ENCODE data around the gene SLC7A9. TPM values are rescaled to one million over a fixed set of nuclear protein-coding genes. Genes with fewer than 3 reads are reported as not detected.

The SLC7A9 gene
- total RNA-seq, 1 donor = not detected

DNA sequence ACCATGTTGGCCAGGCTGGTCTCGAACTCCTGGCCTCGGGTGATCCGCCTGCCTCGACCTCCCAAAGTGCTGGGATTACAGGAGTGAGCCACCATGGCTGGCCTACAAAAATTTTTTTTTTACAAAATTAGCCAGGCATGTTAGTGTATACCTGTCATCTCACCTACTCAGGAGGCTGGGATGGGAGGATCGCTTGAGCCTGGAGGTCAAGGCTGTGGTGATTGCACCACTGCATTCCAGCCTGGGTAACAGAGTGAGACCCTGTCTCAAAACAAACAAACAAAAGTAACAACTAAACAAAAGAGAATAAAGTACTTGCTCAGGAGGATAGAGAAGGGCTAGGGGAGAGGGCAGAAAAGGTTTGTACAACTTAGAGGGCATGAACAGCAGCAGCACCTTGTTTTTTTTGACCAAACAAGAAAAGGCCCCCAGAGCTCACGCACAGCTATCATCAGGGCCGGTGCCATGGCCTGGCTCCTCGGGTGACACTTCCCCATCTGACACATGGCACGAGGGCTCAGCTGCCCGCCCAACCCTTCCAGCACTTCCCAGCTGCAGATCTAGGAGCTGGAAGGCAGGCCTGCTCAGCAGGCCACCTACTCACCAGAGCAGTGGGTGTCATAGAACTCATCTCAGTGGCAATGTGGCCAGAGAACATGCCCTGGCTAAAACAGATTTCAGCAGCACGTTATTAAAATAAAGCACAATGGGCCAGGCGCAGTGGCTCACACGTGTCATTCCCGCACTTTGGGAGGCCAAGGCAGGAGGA lies 8.6 kb upstream of the SLC7A9 start:
- DNase-seq (ENCODE audit: low read depth) = no peak
- TF ChIP-seq, protein P1, sequence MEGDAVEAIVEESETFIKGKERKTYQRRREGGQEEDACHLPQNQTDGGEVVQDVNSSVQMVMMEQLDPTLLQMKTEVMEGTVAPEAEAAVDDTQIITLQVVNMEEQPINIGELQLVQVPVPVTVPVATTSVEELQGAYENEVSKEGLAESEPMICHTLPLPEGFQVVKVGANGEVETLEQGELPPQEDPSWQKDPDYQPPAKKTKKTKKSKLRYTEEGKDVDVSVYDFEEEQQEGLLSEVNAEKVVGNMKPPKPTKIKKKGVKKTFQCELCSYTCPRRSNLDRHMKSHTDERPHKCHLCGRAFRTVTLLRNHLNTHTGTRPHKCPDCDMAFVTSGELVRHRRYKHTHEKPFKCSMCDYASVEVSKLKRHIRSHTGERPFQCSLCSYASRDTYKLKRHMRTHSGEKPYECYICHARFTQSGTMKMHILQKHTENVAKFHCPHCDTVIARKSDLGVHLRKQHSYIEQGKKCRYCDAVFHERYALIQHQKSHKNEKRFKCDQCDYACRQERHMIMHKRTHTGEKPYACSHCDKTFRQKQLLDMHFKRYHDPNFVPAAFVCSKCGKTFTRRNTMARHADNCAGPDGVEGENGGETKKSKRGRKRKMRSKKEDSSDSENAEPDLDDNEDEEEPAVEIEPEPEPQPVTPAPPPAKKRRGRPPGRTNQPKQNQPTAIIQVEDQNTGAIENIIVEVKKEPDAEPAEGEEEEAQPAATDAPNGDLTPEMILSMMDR (IDR thresholded peaks at IDR 0.05; ENCODE audit: insufficient read depth, low read length) = no peak
- H3K4me3 ChIP-seq (ENCODE audit: low read depth, low read length) = no peak overlapping the region

DNA sequence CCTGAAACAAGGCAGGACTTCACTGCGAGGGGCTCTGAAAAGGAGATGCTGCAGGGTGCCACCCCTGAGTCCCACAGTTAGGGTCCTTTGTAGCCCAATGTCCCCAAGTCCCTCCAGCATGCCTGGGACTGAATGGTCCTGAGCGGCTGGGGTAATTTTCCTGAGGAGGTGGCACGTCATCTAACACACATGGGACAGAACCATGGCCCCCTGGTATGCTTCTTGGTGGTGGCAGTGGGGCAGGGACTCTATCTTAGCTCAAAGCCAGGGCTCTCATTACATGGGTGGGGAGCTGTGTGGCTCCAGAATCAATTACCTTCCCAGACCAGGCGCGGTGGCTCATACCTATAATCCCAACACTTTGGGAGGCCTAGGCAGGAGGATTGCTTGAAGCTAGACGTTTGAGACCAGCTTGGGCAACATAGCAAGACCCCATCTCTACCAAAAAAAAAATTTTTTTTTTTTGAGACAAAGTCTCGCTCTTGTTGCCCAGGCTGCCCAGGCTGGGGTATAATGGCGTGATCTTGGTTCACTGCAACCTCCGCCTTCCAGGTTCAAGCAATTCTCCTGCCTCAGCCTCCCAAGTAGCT lies 7.9 kb upstream of the SLC7A9 start:
- no peak overlapping the region for H3K4me3 ChIP-seq (ENCODE audit: low read depth, low read length)
- TF ChIP-seq, protein P1 (IDR thresholded peaks at IDR 0.05; ENCODE audit: insufficient read depth, low read length) = no peak
- no peak for DNase-seq (ENCODE audit: low read depth)

DNA sequence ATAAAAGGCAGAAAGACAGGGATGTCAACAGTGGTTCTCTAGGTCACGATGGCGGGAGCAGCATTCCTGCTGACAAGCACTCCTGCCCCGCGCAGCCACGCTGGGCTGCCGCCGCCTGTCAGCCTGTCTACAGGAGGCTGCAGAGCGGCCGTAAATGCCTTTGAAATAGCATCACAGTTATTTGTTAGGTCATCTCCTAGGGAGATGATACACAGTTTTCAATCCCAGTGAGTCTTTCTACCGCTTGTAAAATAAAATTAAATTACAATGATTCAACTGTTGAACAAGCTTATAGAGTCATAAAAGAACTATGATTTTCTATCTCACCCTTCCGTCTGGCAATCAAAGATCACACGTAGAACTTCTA lies 7.3 kb upstream of the SLC7A9 start:
- no peak overlapping the region for H3K4me3 ChIP-seq (ENCODE audit: low read depth, low read length)
- no peak for DNase-seq (ENCODE audit: low read depth)
- TF ChIP-seq, protein P1 (IDR thresholded peaks at IDR 0.05; ENCODE audit: insufficient read depth, low read length) = no peak

DNA sequence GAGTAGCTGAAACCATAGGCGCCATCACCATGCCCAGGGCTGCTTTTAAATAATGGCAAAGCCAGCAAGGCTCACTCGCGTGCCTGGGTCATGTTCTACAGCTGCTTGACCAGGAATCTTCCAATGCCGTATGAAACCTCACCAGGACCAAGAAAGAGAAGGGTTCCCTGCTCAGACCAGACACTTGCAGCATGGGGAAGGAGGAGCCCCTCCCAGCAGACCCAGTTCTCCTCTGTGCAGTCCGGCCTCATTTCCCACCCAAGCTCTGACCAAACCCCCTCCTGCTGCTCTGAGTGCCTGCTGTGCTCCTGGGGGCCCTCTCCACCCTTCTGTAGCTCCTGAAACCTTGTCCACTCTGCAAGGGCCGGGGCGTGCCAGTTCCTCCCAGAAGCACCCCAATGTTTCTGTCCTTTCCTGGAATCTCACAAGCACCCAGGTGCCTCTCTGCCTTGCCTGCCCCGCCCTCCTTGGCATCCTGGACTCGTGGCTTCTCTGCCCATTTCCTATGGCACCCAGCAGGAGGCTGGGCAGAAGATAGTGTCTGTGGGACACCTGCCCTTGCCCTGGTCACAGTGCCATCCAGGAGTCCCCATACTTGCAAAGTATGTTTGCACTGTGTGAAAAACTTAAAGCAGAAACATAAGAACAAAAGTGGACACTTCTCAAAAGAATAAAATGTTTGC lies 6.8 kb upstream of the SLC7A9 start:
- no peak for DNase-seq (ENCODE audit: low read depth)

DNA sequence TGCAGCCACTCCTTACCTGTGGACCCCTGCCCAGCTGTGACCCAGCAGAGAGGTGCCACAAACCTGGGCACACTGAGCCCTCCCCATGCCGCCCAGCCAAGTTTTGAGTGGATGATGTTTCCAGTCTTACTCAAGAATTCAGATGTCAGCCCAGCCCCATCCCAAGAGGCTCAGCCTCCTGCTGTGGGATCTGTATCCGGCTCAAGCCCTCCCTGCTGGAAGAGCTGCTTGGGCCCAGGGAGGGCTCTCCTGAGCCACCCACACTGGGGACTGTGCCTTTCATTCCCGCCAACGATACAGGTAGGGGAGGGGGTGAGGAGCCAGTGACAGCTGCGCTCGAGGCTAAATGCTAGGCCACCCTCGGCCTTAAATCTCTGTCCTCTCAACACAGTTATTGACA lies 5.9 kb upstream of the SLC7A9 start:
- TF ChIP-seq, protein P1 (IDR thresholded peaks at IDR 0.05; ENCODE audit: insufficient read depth, low read length) = no peak
- H3K4me3 ChIP-seq (ENCODE audit: low read depth, low read length) = no peak overlapping the region
- no peak for DNase-seq (ENCODE audit: low read depth)

More for the DNA sequence above, 6.8 kb upstream of the SLC7A9 start:
- H3K4me3 ChIP-seq (ENCODE audit: low read depth, low read length) = no peak overlapping the region
- TF ChIP-seq, protein P1 (IDR thresholded peaks at IDR 0.05; ENCODE audit: insufficient read depth, low read length) = no peak

DNA sequence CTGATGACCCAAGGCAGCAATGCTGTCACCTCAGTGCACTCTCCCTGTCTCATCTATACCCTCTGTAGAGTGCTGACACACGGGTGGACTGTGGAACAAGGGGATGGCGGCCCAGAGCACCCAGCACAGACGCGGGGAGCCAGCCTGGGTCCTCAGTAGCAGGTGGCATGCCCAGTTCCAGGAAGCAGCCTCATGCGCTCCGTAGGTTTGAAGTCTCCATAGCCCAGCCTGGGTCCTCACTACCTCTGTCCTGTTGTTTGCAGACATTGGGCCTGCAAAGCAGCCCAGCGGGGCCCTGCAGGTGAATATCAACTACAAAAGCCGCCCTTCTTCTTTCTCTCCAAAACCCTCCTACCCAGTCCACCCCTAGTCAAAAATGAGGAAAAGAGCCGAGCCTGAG lies 5.0 kb upstream of the SLC7A9 start:
- no peak for DNase-seq (ENCODE audit: low read depth)
- TF ChIP-seq, protein P1 (IDR thresholded peaks at IDR 0.05; ENCODE audit: insufficient read depth, low read length) = no peak

More for the DNA sequence above, 5.0 kb upstream of the SLC7A9 start:
- H3K4me3 ChIP-seq (ENCODE audit: low read depth, low read length) = no peak overlapping the region

Measured in fibroblast of the aortic adventitia (primary cell).